H9 (cell line): Measurements from ENCODE around the gene CCDC149. TPM values are rescaled to one million over a fixed set of nuclear protein-coding genes. Genes with fewer than 3 reads are reported as not detected.

Experiments
- DNase-seq: peaks from one replicate; pipeline ENCODE4 v3.0.0-alpha.2; 2017
- H2AFZ ChIP-seq: one replicate; pipeline ENCODE4 v1.6.1; 2013; ENCODE audit warnings: mild to moderate bottlenecking, low read length, control low read depth, moderate library complexity
- H2AK5ac ChIP-seq: 2 replicates; pipeline ENCODE4 v1.6.1; 2013; ENCODE audit warnings: low read length, control low read depth, mixed read lengths; ENCODE audit not compliant: insufficient read length
- H2BK120ac ChIP-seq: one replicate; pipeline ENCODE4 v1.6.1; 2013; ENCODE audit warnings: low read depth, mild to moderate bottlenecking, low read length, control low read depth, inconsistent platforms; ENCODE audit not compliant: poor library complexity, severe bottlenecking
- H2BK12ac ChIP-seq: 2 replicates; pipeline ENCODE4 v1.6.1; 2013; ENCODE audit warnings: low read length, control low read depth, mixed read lengths, low read depth; ENCODE audit not compliant: insufficient read length
- H2BK15ac ChIP-seq: 2 replicates; pipeline ENCODE4 v1.6.1; 2013; ENCODE audit warnings: low read depth, low read length, control low read depth
- H2BK20ac ChIP-seq: one replicate; pipeline ENCODE4 v1.6.1; 2013; ENCODE audit warnings: low read depth, mild to moderate bottlenecking, low read length, control low read depth, inconsistent platforms; ENCODE audit not compliant: poor library complexity, severe bottlenecking
- H2BK5ac ChIP-seq: 2 replicates; pipeline ENCODE4 v1.6.1; 2013; ENCODE audit warnings: low read length, control low read depth, mixed read lengths; ENCODE audit not compliant: insufficient read length
- H3K14ac ChIP-seq: 2 replicates; pipeline ENCODE4 v1.6.1; 2013; ENCODE audit warnings: low read length, control low read depth; ENCODE audit not compliant: insufficient read depth
- H3K18ac ChIP-seq: 2 replicates; pipeline ENCODE4 v1.6.1; 2013; ENCODE audit warnings: low read depth, mild to moderate bottlenecking, mixed read lengths, low read length, control low read depth; ENCODE audit not compliant: insufficient read length
- H3K23ac ChIP-seq: 2 replicates; pipeline ENCODE4 v1.6.1; 2013; ENCODE audit warnings: low read length, control low read depth, mixed read lengths, low read depth; ENCODE audit not compliant: insufficient read length
- H3K23me2 ChIP-seq: 2 replicates; pipeline ENCODE4 v1.6.1; 2013; ENCODE audit warnings: low read depth, mild to moderate bottlenecking, mixed read lengths, low read length, control low read depth; ENCODE audit not compliant: insufficient read length, poor library complexity, severe bottlenecking
- H3K27ac ChIP-seq: 2 replicates; pipeline ENCODE4 v1.5.1; 2013; ENCODE audit warnings: low read length, control low read depth, mixed read lengths, low read depth; ENCODE audit not compliant: insufficient read length
- H3K27me3 ChIP-seq: 2 replicates; pipeline ENCODE4 v1.6.1; 2013; ENCODE audit warnings: low read length, control low read depth, inconsistent platforms; ENCODE audit not compliant: insufficient read depth
- H3K4ac ChIP-seq: 2 replicates; pipeline ENCODE4 v1.6.1; 2013; ENCODE audit warnings: low read depth, mild to moderate bottlenecking, control low read depth, inconsistent platforms, low read length, moderate library complexity
- H3K4me1 ChIP-seq: 2 replicates; pipeline ENCODE4 v1.6.1; 2013; ENCODE audit warnings: low read length, control low read depth, inconsistent platforms; ENCODE audit not compliant: insufficient read depth
- H3K4me2 ChIP-seq: 2 replicates; pipeline ENCODE4 v1.6.1; 2013; ENCODE audit warnings: low read length, control low read depth, mixed read lengths; ENCODE audit not compliant: insufficient read length, insufficient read depth
- H3K56ac ChIP-seq: 2 replicates; pipeline ENCODE4 v1.6.1; 2013; ENCODE audit warnings: low read depth, mild to moderate bottlenecking, mixed read lengths, low read length, control low read depth; ENCODE audit not compliant: insufficient read length
- H3K79me1 ChIP-seq: 2 replicates; pipeline ENCODE4 v1.6.1; 2013; ENCODE audit warnings: low read depth, mild to moderate bottlenecking, moderate library complexity, low read length, control low read depth, inconsistent platforms; ENCODE audit not compliant: insufficient read depth, poor library complexity, severe bottlenecking
- H3K79me2 ChIP-seq: 2 replicates; pipeline ENCODE4 v1.6.1; 2013; ENCODE audit warnings: low read length, control low read depth, inconsistent platforms; ENCODE audit not compliant: insufficient read depth
- H3K9ac ChIP-seq: 2 replicates; pipeline ENCODE4 v1.6.1; 2013; ENCODE audit warnings: low read length, control low read depth, mixed read lengths; ENCODE audit not compliant: insufficient read length; ENCODE audit errors: extremely low read depth
- H3K9me3 ChIP-seq: one replicate; pipeline ENCODE4 v1.6.1; 2013; ENCODE audit warnings: low read depth, low read length, inconsistent platforms; ENCODE audit not compliant: control insufficient read depth
- H3T11ph ChIP-seq: one replicate; pipeline ENCODE4 v1.6.1; 2013; ENCODE audit warnings: mild to moderate bottlenecking, low read length, control low read depth, inconsistent platforms
- H4K20me1 ChIP-seq: one replicate; pipeline ENCODE4 v1.6.1; 2013; ENCODE audit not compliant: control insufficient read depth, insufficient read length, insufficient read depth
- H4K5ac ChIP-seq: 2 replicates; pipeline ENCODE4 v1.6.1; 2013; ENCODE audit warnings: low read depth, mild to moderate bottlenecking, mixed read lengths, low read length, control low read depth; ENCODE audit not compliant: insufficient read length
- H4K8ac ChIP-seq: replicated peaks from 2 replicates; pipeline ENCODE4 v1.6.1; 2013; ENCODE audit warnings: low read length, control low read depth, mixed read lengths, low read depth; ENCODE audit not compliant: insufficient read length
- H4K91ac ChIP-seq: 2 replicates; pipeline ENCODE4 v1.6.1; 2013; ENCODE audit warnings: low read depth, mild to moderate bottlenecking, moderate library complexity, mixed read lengths, low read length, control low read depth; ENCODE audit not compliant: insufficient read length
- H3K27ac Mint-ChIP-seq, 3 experiments: 2 replicates in 2 of 3; 3 replicates in 1 of 3; pipeline ENCODE4 v1.8.0; 2020 to 2021; ENCODE audit warnings: mixed read lengths in 3 of 3, mild to moderate bottlenecking in 1 of 3, moderate library complexity in 1 of 3
- H3K27me3 Mint-ChIP-seq: 2 replicates; pipeline ENCODE4 v1.8.0; 2021; ENCODE audit warnings: low read depth, mild to moderate bottlenecking, moderate library complexity, mixed read lengths
- H3K36me3 Mint-ChIP-seq, 3 experiments: 2 replicates in 2 of 3; 3 replicates in 1 of 3; pipeline ENCODE4 v1.8.0; 2020 to 2021; ENCODE audit warnings: low read depth in 3 of 3, mixed read lengths in 3 of 3; ENCODE audit not compliant: insufficient read depth in 1 of 3
- H3K4me1 Mint-ChIP-seq, 2 experiments: 2 replicates each; pipeline ENCODE4 v1.8.0; 2020; ENCODE audit warnings: mixed read lengths in 2 of 2
- H3K4me3 Mint-ChIP-seq, 2 experiments: 2 replicates in 1 of 2; 3 replicates in 1 of 2; pipeline ENCODE4 v1.8.0; 2020 to 2021; ENCODE audit warnings: mild to moderate bottlenecking in 2 of 2, mixed read lengths in 2 of 2, moderate library complexity in 1 of 2
- H3K9me3 Mint-ChIP-seq, 2 experiments: 2 replicates in 1 of 2; 3 replicates in 1 of 2; pipeline ENCODE4 v1.8.0; 2020; ENCODE audit warnings: mild to moderate bottlenecking in 2 of 2, mixed read lengths in 2 of 2, moderate library complexity in 1 of 2
- CTCF ChIP-seq: fragments of 200-600 bp; sonication (generic); conservative IDR thresholded peaks from 3 replicates; pipeline ENCODE4 v1.8.0; 2021; ENCODE audit warnings: antibody characterized with exemption, mild to moderate bottlenecking
- WGBS: extraction: QIAGEN DNeasy Blood & Tissue Kit; methylation state at CpG from one replicate; pipeline ENCODE4 v1.1.7; 2013; ENCODE audit warnings: missing lambda C conversion rate, low lambda C conversion rate, mixed read lengths; ENCODE audit not compliant: insufficient read length; ENCODE audit errors: extremely low coverage; 5-methylcytosine and 5-hydroxymethylcytosine counted together
- total RNA-seq: library from RNA; stranded (reverse); gene quantifications from 2 replicates; pipeline ENCODE4 v1.2.1, GENCODE V29; 2021

The CCDC149 gene
- total RNA-seq, 1 experiment from 2014 or later, result 4.5 TPM

- no peaks in the 10 kb centered on the region for H3K79me1 ChIP-seq
- H3K18ac ChIP-seq, result no peak overlapping the region
- Mint-ChIP-seq H3K36me3 (no peaks in the 10 kb centered on the region; a peak in 1 of 7 replicates), H3K27me3 (no peaks in the 10 kb centered on the region), H3K9me3 (no peaks in the 10 kb centered on the region), H3K27ac (no peak overlapping the region), H3K4me1 (peaks cover 16 to 18% of the 10 kb centered on the region in 2 experiments), H3K4me3 (no peak overlapping the region)
- WGBS, result no CpG with 5 or more reads among the region's 6 CpGs
- no peak overlapping the region for H2BK15ac ChIP-seq
- H4K91ac ChIP-seq, result no peak overlapping the region
- H3K4ac ChIP-seq, result no peak overlapping the region
- no peak overlapping the region for H2BK5ac ChIP-seq
- no peak for DNase-seq
- no peak overlapping the region for H4K5ac ChIP-seq
- H4K8ac ChIP-seq, result no peak overlapping the region
- H3K27me3 ChIP-seq, result no peaks in the 10 kb centered on the region
- H2BK12ac ChIP-seq, result no peak overlapping the region
- no peak overlapping the region for H2BK120ac ChIP-seq
- H3K4me1 ChIP-seq, result peaks cover 3% of the 10 kb centered on the region; the same call in 1 of the 2 replicates
- H2AFZ ChIP-seq, result no peak overlapping the region
- no peak overlapping the region for H3K56ac ChIP-seq
- H3K9ac ChIP-seq, result no peak overlapping the region
- no peak overlapping the region for H3K14ac ChIP-seq
- no peaks in the 10 kb centered on the region for H3K23me2 ChIP-seq
- no peak overlapping the region for H3K27ac ChIP-seq
- no peak overlapping the region for H3K4me2 ChIP-seq
- no peak overlapping the region for H3T11ph ChIP-seq
- H3K23ac ChIP-seq, result no peak overlapping the region
- no peak for TF ChIP-seq CTCF
- H2AK5ac ChIP-seq, result no peak overlapping the region
- no peaks in the 10 kb centered on the region for H4K20me1 ChIP-seq
- no peaks in the 10 kb centered on the region for H3K79me2 ChIP-seq
- no peaks in the 10 kb centered on the region for H3K9me3 ChIP-seq
- no peak overlapping the region for H2BK20ac ChIP-seq
These were observed 22.2 kb downstream of the CCDC149 start for GRCh38 chr4:24890561-24891126.
